ENCODE results near the gene DXO. TPM values are rescaled to one million over a fixed set of nuclear protein-coding genes. Genes with fewer than 3 reads are reported as not detected.

DXO gene
- total RNA-seq, 1 experiment from 2014 or later, result 13.8 TPM

DNA sequence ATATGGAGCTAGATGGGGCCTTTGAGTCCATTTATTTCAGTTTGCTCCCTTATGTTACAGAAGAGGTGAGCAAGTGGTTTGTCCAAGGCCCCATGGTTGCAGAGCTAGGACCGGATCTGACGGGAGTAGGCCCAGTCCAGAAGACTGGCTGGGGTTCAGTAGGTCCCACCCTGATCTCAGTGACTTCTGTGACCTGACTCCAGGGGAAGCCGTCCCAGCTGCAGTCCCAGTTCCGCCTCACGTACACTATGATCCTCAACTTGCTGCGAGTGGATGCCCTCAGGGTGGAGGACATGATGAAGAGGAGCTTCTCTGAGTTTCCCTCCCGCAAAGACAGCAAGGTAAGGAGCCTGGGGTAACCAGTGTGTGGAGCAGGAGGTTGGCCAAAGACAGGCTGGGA is 5.4 kb downstream of the DXO start:
- ATAC-seq, result no peak
- H3K36me3 Mint-ChIP-seq, result peaks cover 63% of the 10 kb centered on the region
- H3K27me3 Mint-ChIP-seq (ENCODE audit: low read depth), result no peaks in the 10 kb centered on the region
- DNase-seq (ENCODE audit: low spot score), result no peak
- no peaks in the 10 kb centered on the region for H3K4me1 Mint-ChIP-seq
- H3K4me3 Mint-ChIP-seq, result no peak overlapping the region
- TF ChIP-seq, protein P1, sequence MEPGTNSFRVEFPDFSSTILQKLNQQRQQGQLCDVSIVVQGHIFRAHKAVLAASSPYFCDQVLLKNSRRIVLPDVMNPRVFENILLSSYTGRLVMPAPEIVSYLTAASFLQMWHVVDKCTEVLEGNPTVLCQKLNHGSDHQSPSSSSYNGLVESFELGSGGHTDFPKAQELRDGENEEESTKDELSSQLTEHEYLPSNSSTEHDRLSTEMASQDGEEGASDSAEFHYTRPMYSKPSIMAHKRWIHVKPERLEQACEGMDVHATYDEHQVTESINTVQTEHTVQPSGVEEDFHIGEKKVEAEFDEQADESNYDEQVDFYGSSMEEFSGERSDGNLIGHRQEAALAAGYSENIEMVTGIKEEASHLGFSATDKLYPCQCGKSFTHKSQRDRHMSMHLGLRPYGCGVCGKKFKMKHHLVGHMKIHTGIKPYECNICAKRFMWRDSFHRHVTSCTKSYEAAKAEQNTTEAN (CRISPR knock-in tag; IDR thresholded peaks at IDR 0.05), result no peak
- TF ChIP-seq JUN (CRISPR knock-in tag; IDR thresholded peaks at IDR 0.05) (no peak), PRRX2 (CRISPR knock-in tag; IDR thresholded peaks at IDR 0.05) (no peak), TCF7 (CRISPR knock-in tag; IDR thresholded peaks at IDR 0.05; ENCODE audit: low read depth) (no peak), CREM (CRISPR knock-in tag; IDR thresholded peaks at IDR 0.05) (no peak), ZNF512 (CRISPR knock-in tag; IDR thresholded peaks at IDR 0.05; ENCODE audit: borderline replicate concordance) (no peak), AR (CRISPR knock-in tag; IDR thresholded peaks at IDR 0.05) (no peak), MYBL2 (CRISPR knock-in tag; IDR thresholded peaks at IDR 0.05) (no peak), NR1H2 (CRISPR knock-in tag; IDR thresholded peaks at IDR 0.05) (no peak), MLX (CRISPR knock-in tag; IDR thresholded peaks at IDR 0.05) (no peak), ZNF138 (CRISPR knock-in tag; conservative IDR thresholded peaks at IDR 0.05) (no peak), NFYB (CRISPR knock-in tag; conservative IDR thresholded peaks at IDR 0.05; ENCODE audit: low read depth) (no peak), E2F4 (CRISPR knock-in tag; IDR thresholded peaks at IDR 0.05; ENCODE audit: borderline replicate concordance, low read depth) (no peak), ZNF121 (CRISPR knock-in tag; IDR thresholded peaks at IDR 0.05) (no peak)
- TF ChIP-seq, protein P2, sequence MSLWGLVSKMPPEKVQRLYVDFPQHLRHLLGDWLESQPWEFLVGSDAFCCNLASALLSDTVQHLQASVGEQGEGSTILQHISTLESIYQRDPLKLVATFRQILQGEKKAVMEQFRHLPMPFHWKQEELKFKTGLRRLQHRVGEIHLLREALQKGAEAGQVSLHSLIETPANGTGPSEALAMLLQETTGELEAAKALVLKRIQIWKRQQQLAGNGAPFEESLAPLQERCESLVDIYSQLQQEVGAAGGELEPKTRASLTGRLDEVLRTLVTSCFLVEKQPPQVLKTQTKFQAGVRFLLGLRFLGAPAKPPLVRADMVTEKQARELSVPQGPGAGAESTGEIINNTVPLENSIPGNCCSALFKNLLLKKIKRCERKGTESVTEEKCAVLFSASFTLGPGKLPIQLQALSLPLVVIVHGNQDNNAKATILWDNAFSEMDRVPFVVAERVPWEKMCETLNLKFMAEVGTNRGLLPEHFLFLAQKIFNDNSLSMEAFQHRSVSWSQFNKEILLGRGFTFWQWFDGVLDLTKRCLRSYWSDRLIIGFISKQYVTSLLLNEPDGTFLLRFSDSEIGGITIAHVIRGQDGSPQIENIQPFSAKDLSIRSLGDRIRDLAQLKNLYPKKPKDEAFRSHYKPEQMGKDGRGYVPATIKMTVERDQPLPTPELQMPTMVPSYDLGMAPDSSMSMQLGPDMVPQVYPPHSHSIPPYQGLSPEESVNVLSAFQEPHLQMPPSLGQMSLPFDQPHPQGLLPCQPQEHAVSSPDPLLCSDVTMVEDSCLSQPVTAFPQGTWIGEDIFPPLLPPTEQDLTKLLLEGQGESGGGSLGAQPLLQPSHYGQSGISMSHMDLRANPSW (CRISPR knock-in tag; conservative IDR thresholded peaks at IDR 0.05; ENCODE audit: low read depth), result no peak
- TF ChIP-seq, protein P3, sequence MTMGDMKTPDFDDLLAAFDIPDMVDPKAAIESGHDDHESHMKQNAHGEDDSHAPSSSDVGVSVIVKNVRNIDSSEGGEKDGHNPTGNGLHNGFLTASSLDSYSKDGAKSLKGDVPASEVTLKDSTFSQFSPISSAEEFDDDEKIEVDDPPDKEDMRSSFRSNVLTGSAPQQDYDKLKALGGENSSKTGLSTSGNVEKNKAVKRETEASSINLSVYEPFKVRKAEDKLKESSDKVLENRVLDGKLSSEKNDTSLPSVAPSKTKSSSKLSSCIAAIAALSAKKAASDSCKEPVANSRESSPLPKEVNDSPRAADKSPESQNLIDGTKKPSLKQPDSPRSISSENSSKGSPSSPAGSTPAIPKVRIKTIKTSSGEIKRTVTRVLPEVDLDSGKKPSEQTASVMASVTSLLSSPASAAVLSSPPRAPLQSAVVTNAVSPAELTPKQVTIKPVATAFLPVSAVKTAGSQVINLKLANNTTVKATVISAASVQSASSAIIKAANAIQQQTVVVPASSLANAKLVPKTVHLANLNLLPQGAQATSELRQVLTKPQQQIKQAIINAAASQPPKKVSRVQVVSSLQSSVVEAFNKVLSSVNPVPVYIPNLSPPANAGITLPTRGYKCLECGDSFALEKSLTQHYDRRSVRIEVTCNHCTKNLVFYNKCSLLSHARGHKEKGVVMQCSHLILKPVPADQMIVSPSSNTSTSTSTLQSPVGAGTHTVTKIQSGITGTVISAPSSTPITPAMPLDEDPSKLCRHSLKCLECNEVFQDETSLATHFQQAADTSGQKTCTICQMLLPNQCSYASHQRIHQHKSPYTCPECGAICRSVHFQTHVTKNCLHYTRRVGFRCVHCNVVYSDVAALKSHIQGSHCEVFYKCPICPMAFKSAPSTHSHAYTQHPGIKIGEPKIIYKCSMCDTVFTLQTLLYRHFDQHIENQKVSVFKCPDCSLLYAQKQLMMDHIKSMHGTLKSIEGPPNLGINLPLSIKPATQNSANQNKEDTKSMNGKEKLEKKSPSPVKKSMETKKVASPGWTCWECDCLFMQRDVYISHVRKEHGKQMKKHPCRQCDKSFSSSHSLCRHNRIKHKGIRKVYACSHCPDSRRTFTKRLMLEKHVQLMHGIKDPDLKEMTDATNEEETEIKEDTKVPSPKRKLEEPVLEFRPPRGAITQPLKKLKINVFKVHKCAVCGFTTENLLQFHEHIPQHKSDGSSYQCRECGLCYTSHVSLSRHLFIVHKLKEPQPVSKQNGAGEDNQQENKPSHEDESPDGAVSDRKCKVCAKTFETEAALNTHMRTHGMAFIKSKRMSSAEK (CRISPR knock-in tag; IDR thresholded peaks at IDR 0.05; ENCODE audit: borderline replicate concordance), result no peak
- ChIA-PET POLR2A (interaction anchor here (0.7 kb wide), 1 partner anchor 184 kb away, joined by 3 read pairs; no protein-coding TSS in a partner anchor), CTCF (interaction anchor here (1.8 kb wide), 1 partner anchor 14 kb away, joined by 6 read pairs; no protein-coding TSS in a partner anchor)
- no peak overlapping the region for H3K27ac Mint-ChIP-seq
- no peaks in the 10 kb centered on the region for H3K9me3 Mint-ChIP-seq
